Uterus (tissue), 2 donors: ENCODE data around the gene ANKUB1.

ENCODE experiments used
- CTCF ChIP-seq, 4 experiments: fragments of 200-600 bp in 2 of 4; fragments of 450-650 bp in 2 of 4; sonication (generic) in 2 of 4; IDR thresholded peaks; one replicate each; pipeline ENCODE4 v1.5.1; 2016 to 2019; ENCODE audit warnings: antibody characterized with exemption in 4 of 4, mild to moderate bottlenecking in 2 of 4, moderate library complexity in 1 of 4
- POLR2A ChIP-seq, 2 donors: fragments of 450-650 bp; IDR thresholded peaks; one replicate each; pipeline ENCODE4 v1.6.1; 2016; ENCODE audit warnings: antibody characterized with exemption in 2 of 2, mild to moderate bottlenecking in 1 of 2, moderate library complexity in 1 of 2

GRCh38 chr3:149781741-149782140 is 10.6 kb downstream of the ANKUB1 start:
- TF ChIP-seq POLR2A (IDR thresholded peaks at IDR 0.05) = no peak
- no peak for TF ChIP-seq CTCF (IDR thresholded peaks at IDR 0.05)
